ENCODE results near the gene CUBN. TPM values are rescaled to one million over a fixed set of nuclear protein-coding genes. Genes with fewer than 3 reads are reported as not detected.

Gene CUBN
- total and polyA plus RNA-seq, 10 of the 15 experiments (the other 5 are each of a cell fraction or from before 2014, with no cell fraction given), result under 0.01 to 0.14 (median 0.02) TPM; not detected in 6

DNA sequence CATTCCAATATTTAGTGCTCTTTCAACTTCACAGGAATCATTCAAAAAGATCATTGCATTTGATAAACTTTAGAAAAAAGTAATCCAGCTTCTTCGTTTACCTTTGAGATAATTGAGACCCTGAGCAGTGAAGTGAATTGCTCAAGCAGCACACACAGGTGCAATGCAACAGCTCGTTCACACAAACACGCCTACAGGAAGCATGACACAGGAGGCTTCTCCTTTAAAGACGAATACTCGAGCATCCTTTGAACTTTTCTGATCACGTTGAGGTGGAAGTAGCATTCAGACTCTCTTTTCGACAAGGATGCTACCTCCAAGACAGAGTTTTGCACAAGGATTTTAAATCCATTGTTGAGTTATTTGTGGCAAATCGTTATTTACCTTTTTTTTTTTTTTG, 294.4 kb downstream of the CUBN start:
- H3K9me3 ChIP-seq (replicated peaks; ENCODE audit: control insufficient read depth, insufficient read depth, low read length), result no peaks in the 10 kb centered on the region
- SMC1A ChIA-PET (ENCODE audit: uncharacterized antibody, unreplicated experiment), result interaction anchor here (0.7 kb wide), 1 partner anchor 1336 kb away, joined by 3 read pairs; no protein-coding TSS in a partner anchor
- ATAC-seq (no peak), FAIRE-seq (no peak), DNase-seq (ENCODE audit: low read depth, low spot score) (no peak)
- in situ Hi-C loops (cut with MboI), result loop anchor here (25.0 kb wide), 1 partner anchor 902 kb away; no protein-coding TSS in a partner anchor
- whole genome bisulfite sequencing (ENCODE audit: insufficient coverage, insufficient replicate concordance, low lambda C conversion rate, missing lambda C conversion rate), result 2% methylated on average over 8 of the region's 8 CpGs
- H3K27ac ChIP-seq (ENCODE audit: control insufficient read depth, insufficient read depth), result no peak overlapping the region
- H2AFZ ChIP-seq (ENCODE audit: control insufficient read depth, low read depth, low read length), result no peak overlapping the region
- no peak overlapping the region for H3K4me2 ChIP-seq (ENCODE audit: control insufficient read depth, insufficient read depth)
- H3K4me3 ChIP-seq, result no peak overlapping the region
- no peaks in the 10 kb centered on the region; a peak in 1 of 4 replicates for H3K27me3 ChIP-seq (replicated peaks in 1 of 2; ENCODE audit: control insufficient read depth in 2 of 2, insufficient read depth in 2 of 2, low read length in 1 of 2)
- RAD21 ChIA-PET (ENCODE audit: unreplicated experiment), result interaction anchor here (0.6 to 0.7 kb wide), 2 partner anchors 385 to 572 kb away, joined by 3 read pairs; no protein-coding TSS in a partner anchor
- POLR2A ChIA-PET, result no interaction called here
- no peak for TF ChIP-seq BCL11A (IDR thresholded peaks at IDR 0.05; ENCODE audit: low read depth, low read length)
- H3K36me3 ChIP-seq (ENCODE audit: control insufficient read depth in 2 of 2, insufficient read depth in 2 of 2, low read length in 1 of 2), result no peaks in the 10 kb centered on the region
- no peaks in the 10 kb centered on the region for H3K4me1 ChIP-seq (ENCODE audit: control insufficient read depth, insufficient read depth, low read length)
- no TSS peak for BruUV-seq (replicated peaks)
- H4K20me1 ChIP-seq (ENCODE audit: control insufficient read depth, insufficient read depth), result no peaks in the 10 kb centered on the region
- intact Hi-C loops (cut with micrococcal nuclease; ENCODE audit: unreplicated experiment), result loop anchor here (10.0 kb wide), 1 partner anchor 760 kb away; no protein-coding TSS in a partner anchor
- H3K9ac ChIP-seq (ENCODE audit: control insufficient read depth, insufficient read depth, low read length), result no peak overlapping the region
- no peaks in the 10 kb centered on the region for H3K79me2 ChIP-seq (ENCODE audit: control insufficient read depth, insufficient read depth, low read length)
- CTCF ChIA-PET, result interaction anchor here (0.7 to 1.2 kb wide), 2 partner anchors 423 to 455 kb away, joined by 3 read pairs; no protein-coding TSS in a partner anchor

DNA sequence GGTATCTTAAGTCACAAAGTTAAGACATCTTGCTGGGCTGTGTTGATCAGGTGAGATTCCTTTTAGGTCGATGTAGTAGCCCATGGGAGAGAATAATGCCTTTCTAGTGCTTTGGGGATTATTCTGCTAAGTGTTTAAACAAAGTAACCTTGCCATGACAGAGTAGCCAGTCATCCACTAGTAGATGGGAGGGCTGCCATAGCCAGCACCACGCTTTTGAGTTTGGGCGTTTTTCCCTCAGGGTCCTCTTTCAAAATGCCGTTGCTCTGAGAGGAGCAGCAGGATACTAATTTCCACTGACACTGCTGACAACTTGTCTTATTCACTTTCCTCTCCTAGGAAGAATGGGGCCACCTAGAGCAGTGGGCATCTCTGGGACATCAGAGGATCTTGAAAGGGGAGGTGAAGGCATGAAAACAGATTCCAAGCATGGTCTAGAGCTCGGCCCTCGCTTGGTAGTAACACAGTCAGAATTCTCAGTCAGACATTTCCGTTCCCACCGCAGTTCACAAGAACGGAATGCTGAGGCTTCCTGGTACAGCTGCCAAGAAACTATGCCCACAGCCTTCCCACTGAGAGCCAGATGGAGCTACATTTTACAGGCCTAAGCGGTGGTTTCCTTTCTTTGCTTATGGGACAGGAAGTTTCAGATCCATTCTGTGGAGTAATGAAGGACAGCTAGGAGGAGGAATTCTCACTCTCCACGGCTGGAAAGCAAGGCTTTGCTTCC, 297.1 kb downstream of the CUBN start:
- ChIA-PET SMC1A (ENCODE audit: uncharacterized antibody, unreplicated experiment) (no interaction called here), POLR2A (no interaction called here), RAD21 (ENCODE audit: unreplicated experiment) (no interaction called here), CTCF (no interaction called here)
- no peaks in the 10 kb centered on the region for H3K36me3 ChIP-seq (ENCODE audit: control insufficient read depth in 2 of 2, insufficient read depth in 2 of 2, low read length in 1 of 2)
- H4K20me1 ChIP-seq (ENCODE audit: control insufficient read depth, insufficient read depth), result no peaks in the 10 kb centered on the region
- ATAC-seq (no peak), DNase-seq (ENCODE audit: low read depth, low spot score) (no peak), FAIRE-seq (no peak)
- H3K27ac ChIP-seq (ENCODE audit: control insufficient read depth, insufficient read depth), result no peak overlapping the region
- TF ChIP-seq ZSCAN29 (IDR thresholded peaks at IDR 0.05) (no peak), ZNF384 (IDR thresholded peaks at IDR 0.05; ENCODE audit: borderline replicate concordance, low read depth, low read length) (no peak), YY1 (IDR thresholded peaks at IDR 0.05; ENCODE audit: low read depth, low read length) (no peak), SMARCA5 (IDR thresholded peaks at IDR 0.05) (no peak), ESRRA (IDR thresholded peaks at IDR 0.05; ENCODE audit: low read length) (no peak), NR2C1 (IDR thresholded peaks at IDR 0.05) (no peak), BRCA1 (IDR thresholded peaks at IDR 0.05; ENCODE audit: low read depth, low read length) (no peak), KDM1A (IDR thresholded peaks at IDR 0.05; ENCODE audit: borderline replicate concordance) (no peak), BACH1 (IDR thresholded peaks at IDR 0.05; ENCODE audit: borderline replicate concordance) (no peak), CBX3 (IDR thresholded peaks at IDR 0.05; ENCODE audit: borderline replicate concordance, low read depth) (no peak), NFYA (IDR thresholded peaks at IDR 0.05; ENCODE audit: borderline replicate concordance, low read depth, low read length) (no peak), TARDBP (IDR thresholded peaks at IDR 0.05; ENCODE audit: borderline replicate concordance) (no peak), HDAC2 (IDR thresholded peaks at IDR 0.05) (no peak), CBX5 (IDR thresholded peaks at IDR 0.05; ENCODE audit: low read depth) (no peak), IKZF1 (conservative IDR thresholded peaks at IDR 0.05) (no peak)
- TF ChIP-seq, protein P1, sequence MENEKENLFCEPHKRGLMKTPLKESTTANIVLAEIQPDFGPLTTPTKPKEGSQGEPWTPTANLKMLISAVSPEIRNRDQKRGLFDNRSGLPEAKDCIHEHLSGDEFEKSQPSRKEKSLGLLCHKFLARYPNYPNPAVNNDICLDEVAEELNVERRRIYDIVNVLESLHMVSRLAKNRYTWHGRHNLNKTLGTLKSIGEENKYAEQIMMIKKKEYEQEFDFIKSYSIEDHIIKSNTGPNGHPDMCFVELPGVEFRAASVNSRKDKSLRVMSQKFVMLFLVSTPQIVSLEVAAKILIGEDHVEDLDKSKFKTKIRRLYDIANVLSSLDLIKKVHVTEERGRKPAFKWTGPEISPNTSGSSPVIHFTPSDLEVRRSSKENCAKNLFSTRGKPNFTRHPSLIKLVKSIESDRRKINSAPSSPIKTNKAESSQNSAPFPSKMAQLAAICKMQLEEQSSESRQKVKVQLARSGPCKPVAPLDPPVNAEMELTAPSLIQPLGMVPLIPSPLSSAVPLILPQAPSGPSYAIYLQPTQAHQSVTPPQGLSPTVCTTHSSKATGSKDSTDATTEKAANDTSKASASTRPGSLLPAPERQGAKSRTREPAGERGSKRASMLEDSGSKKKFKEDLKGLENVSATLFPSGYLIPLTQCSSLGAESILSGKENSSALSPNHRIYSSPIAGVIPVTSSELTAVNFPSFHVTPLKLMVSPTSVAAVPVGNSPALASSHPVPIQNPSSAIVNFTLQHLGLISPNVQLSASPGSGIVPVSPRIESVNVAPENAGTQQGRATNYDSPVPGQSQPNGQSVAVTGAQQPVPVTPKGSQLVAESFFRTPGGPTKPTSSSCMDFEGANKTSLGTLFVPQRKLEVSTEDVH (IDR thresholded peaks at IDR 0.05; ENCODE audit: low read depth, partially characterized antibody), result no peak
- 11% methylated on average over 11 of the region's 11 CpGs for WGBS (ENCODE audit: insufficient coverage, insufficient replicate concordance, low lambda C conversion rate, missing lambda C conversion rate)
- no peaks in the 10 kb centered on the region for H3K79me2 ChIP-seq (ENCODE audit: control insufficient read depth, insufficient read depth, low read length)
- no peak overlapping the region for H3K4me2 ChIP-seq (ENCODE audit: control insufficient read depth, insufficient read depth)
- in situ Hi-C loops (cut with MboI) (loop anchor here (25.0 kb wide), 1 partner anchor 905 kb away; no protein-coding TSS in a partner anchor), intact Hi-C loops (cut with micrococcal nuclease; ENCODE audit: unreplicated experiment) (loop anchor here (10.0 kb wide), 1 partner anchor 762 kb away; no protein-coding TSS in a partner anchor)
- no peak overlapping the region for H3K9ac ChIP-seq (ENCODE audit: control insufficient read depth, insufficient read depth, low read length)
- no peaks in the 10 kb centered on the region for H3K9me3 ChIP-seq (replicated peaks; ENCODE audit: control insufficient read depth, insufficient read depth, low read length)
- H3K4me1 ChIP-seq (ENCODE audit: control insufficient read depth, insufficient read depth, low read length), result no peaks in the 10 kb centered on the region
- H3K27me3 ChIP-seq (replicated peaks in 1 of 2; ENCODE audit: control insufficient read depth in 2 of 2, insufficient read depth in 2 of 2, low read length in 1 of 2), result no peaks in the 10 kb centered on the region
- no peak overlapping the region for H2AFZ ChIP-seq (ENCODE audit: control insufficient read depth, low read depth, low read length)
- H3K4me3 ChIP-seq, result no peak overlapping the region
- no TSS peak for BruUV-seq (replicated peaks)

Data from GM12878 (cell line).